Measurements from ENCODE around the gene ANKMY1. TPM values are rescaled to one million over a fixed set of nuclear protein-coding genes. Genes with fewer than 3 reads are reported as not detected.

ANKMY1 gene
- total and polyA plus RNA-seq, 7 experiments from 2014 or later, result 7.7 to 83.4 (median 34.8) TPM

DNA sequence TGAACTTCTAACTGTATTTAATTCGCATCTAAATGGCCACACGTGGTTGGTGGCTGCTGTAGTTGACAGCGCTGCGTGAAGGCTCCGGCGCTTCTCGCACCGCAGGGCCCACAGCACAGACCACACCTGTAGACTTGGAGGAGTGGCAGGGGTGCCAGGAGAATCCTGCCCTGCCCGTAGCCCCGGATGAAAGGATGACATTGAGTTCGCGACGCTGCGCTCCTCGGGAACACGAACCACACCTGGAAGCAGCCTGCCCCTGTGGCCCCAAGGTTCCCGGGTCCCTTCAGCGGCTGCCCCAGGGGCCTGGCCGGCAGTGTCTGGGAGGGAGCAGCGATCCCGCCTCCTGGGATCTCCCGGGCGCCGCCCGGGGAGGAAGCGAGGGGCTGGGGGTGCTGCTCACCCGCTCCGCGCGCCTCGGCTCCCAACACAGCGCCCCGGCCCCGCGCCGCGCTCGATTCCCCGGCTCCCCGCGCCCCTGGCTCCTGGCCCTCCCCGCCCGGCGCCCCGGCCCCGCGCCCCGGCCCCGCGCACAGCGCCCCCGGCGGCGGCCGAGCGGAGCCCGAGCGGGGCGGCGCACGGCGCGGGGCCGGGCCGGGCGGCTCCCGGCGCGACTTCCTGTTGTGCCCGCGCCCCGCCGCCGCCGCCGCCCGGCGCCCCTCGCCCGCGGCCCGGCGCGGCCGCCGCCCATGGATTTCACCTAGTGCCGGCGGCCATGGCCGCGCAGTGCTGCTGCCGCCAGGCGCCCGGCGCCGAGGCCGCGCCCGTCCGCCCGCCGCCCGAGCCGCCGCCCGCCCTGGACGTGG lies 10.3 kb upstream of the ANKMY1 start, which contains the start of gene RNPEPL1:
TSS of gene RNPEPL1 (plus strand) at position 613 of the 806 bp plus-strand sequence. CDS start at position 716, 103 bp downstream.
- peaks cover 0 to 31% (median 4%) of the 10 kb centered on the region in 5 donors for H3K36me3 Mint-ChIP-seq
- Histone ChIP-seq H3K27me3 (ENCODE audit: control insufficient read depth in 2 of 2, insufficient read depth in 2 of 2, low read length in 2 of 2) (no peaks in the 10 kb centered on the region), H3K4me3 (ENCODE audit: low read length) (peak within 1 kb of the TSS; percentile 72), H3K4me1 (ENCODE audit: control insufficient read depth in 2 of 2, insufficient read depth in 2 of 2, low read length in 2 of 2) (peaks cover 64 to 70% of the 10 kb centered on the region in 2 donors), H3K27ac (ENCODE audit: low read depth, low read length) (peak within 1 kb of the TSS; percentile 85), H3K36me3 (ENCODE audit: control insufficient read depth in 2 of 3, insufficient read depth in 3 of 3, low read length in 3 of 3) (peaks cover 0 to 19% (median 0%) of the 10 kb centered on the region in 3 experiments), H3K9me3 (ENCODE audit: control insufficient read depth in 2 of 3, low read length in 3 of 3) (no peaks in the 10 kb centered on the region)
- no peaks in the 10 kb centered on the region for H3K27me3 Mint-ChIP-seq
- peak; percentile 48 for ATAC-seq
- H3K4me1 Mint-ChIP-seq, result peaks cover 47 to 76% (median 61%) of the 10 kb centered on the region in 7 donors
- DNase-seq, result peak; percentile 52 to 75 (median 61)
- intact Hi-C loops (cut with micrococcal nuclease), result loop anchor here (1.0 to 10.0 kb wide), 14 partner anchors 8 to 1317 kb away; partner anchors contain the start of genes DUSP28 (in 2 of the 2), D2HGDH (in 1 of the 2), DTYMK (in 1 of the 2) and HDAC4 (in 1 of the 2)
- peak within 1 kb of the TSS; percentile 88 to 98 (median 94) for H3K4me3 Mint-ChIP-seq
- no peaks in the 10 kb centered on the region for H3K9me3 Mint-ChIP-seq
- ChIA-PET CTCF (interaction anchor here (1.3 to 1.7 kb wide), 2 partner anchors 8 to 18 kb away, joined by 3 to 6 read pairs; partner anchors contain the start of genes CAPN10 and DUSP28), POLR2A (interaction anchor here (0.7 to 10.7 kb wide), 14 partner anchors 7 to 747 kb away, joined by 3 to 264 read pairs (median 6); partner anchors contain the start of genes CAPN10 and DUSP28)
- peak within 1 kb of the TSS; percentile 90 to 99 (median 97) for H3K27ac Mint-ChIP-seq

DNA sequence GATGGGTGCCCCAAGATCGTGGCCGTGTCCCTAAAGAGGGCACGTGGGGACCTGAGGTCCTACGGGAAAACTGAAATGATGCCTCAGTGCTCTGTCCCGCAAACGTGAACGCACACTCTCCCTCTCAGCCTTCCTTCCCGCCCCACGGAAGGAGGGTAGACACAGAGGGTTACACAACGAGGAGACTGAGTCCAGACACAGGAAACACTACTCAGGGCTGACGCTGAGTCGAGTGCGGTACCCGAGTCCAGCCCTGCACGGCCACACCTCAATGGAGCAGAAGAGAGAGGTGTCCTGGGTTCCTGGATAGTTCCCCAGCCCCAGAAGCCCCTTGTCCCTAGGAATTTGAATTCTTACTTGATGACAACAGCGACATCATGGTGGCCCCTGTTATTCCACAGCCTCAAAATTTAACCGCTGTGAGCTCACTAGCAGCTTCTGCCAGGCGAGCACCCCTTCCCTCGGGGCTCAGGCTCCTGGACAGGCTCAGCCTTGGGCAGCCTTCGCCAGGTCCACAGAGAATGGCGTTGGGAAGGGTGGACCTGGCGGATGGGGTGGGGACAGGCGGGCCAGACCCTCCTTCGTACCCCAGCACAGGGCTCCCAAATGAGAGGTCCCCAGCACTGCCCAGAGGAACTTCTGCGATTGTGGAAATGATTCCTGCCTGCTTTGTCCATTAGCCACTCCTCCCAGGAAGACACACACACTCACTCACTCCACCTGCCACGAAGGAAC lies 9.5 kb upstream of the ANKMY1 start:
- H3K27me3 ChIP-seq (ENCODE audit: control insufficient read depth in 2 of 2, insufficient read depth in 2 of 2, low read length in 2 of 2), result no peaks in the 10 kb centered on the region
- intact Hi-C loops (cut with micrococcal nuclease), result loop anchor here (2.0 to 10.0 kb wide), 13 partner anchors 45 to 1317 kb away; partner anchors contain the start of genes D2HGDH (in 1 of the 2), DTYMK (in 1 of the 2), HDAC4 (in 1 of the 2) and ING5 (in 1 of the 2)
- Mint-ChIP-seq H3K27me3 (no peaks in the 10 kb centered on the region), H3K27ac (peak overlapping the region; percentile 90 to 99 (median 97)), H3K9me3 (no peaks in the 10 kb centered on the region), H3K4me3 (peak overlapping the region; percentile 88 to 98 (median 94)), H3K4me1 (peaks cover 47 to 81% (median 67%) of the 10 kb centered on the region in 7 donors), H3K36me3 (peaks cover 0 to 38% (median 4%) of the 10 kb centered on the region in 5 donors)
- peak overlapping the region; percentile 72 for H3K4me3 ChIP-seq (ENCODE audit: low read length)
- no peaks in the 10 kb centered on the region for H3K9me3 ChIP-seq (ENCODE audit: control insufficient read depth in 2 of 3, low read length in 3 of 3)
- POLR2A ChIA-PET, result interaction anchor here (0.6 to 10.7 kb wide), 10 partner anchors 9 to 1134 kb away, joined by 3 to 264 read pairs (median 6); partner anchors contain the start of genes CAPN10 and ING5
- peaks cover 0 to 14% (median 0%) of the 10 kb centered on the region in 3 experiments for H3K36me3 ChIP-seq (ENCODE audit: control insufficient read depth in 2 of 3, insufficient read depth in 3 of 3, low read length in 3 of 3)
- H3K27ac ChIP-seq (ENCODE audit: low read depth, low read length), result peak overlapping the region; percentile 85
- H3K4me1 ChIP-seq (ENCODE audit: control insufficient read depth in 2 of 2, insufficient read depth in 2 of 2, low read length in 2 of 2), result peaks cover 72 to 78% of the 10 kb centered on the region in 2 donors
- DNase-seq, result peak; percentile 14 to 59 (median 37)
- no peak for ATAC-seq
- CTCF ChIA-PET, result interaction anchor here (1.0 to 5.8 kb wide), 6 partner anchors 9 to 55 kb away, joined by 3 to 61 read pairs (median 8); partner anchors contain the start of gene CAPN10

DNA sequence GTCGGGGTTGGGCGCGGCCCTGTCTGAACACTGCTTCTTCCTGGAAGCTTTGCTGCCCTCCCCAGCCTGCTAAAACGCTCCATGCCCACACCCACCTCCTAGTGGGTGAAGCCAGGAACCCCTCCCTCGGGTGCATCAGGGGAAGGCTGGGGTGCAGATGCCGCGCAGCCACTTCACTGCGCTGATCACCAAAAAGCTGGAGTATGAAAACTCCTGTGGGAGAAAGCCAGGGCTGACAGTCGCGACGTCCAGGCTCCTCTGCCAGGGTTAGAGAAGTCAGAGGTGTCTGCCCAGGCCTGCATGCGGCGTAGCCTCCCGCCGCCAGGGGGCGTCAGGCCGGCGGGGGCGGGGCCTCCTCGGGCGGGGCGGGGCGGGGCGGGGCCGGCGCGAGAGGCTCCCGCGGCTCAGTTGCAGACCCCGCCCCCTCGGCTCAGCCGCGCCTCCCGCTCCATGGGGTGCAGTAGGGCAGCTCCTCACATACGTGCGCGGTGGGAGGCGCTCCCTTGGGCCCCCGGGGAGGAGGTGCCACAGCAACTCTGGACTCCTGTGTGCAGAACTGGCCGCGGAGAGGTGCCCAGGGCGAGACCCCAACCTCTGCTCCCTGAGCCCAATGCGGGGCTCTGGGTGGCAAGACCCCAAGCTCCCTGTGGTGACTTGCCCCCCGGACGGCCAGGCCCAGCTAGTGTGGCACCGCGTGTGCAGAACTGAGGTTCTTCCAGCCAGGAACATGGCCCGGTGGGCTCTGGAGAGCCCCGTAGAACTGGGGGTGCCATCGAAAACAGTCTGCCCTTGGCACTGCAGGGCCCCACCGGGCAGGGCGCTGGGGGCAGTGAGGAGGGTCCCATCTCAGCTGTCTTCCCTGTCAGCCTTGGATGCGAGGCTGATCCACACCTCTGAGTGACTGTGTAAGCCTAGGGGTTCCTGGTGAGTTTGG lies 8.7 kb upstream of the ANKMY1 start:
- Histone ChIP-seq H3K27me3 (ENCODE audit: control insufficient read depth in 2 of 2, insufficient read depth in 2 of 2, low read length in 2 of 2) (no peaks in the 10 kb centered on the region), H3K36me3 (ENCODE audit: control insufficient read depth in 2 of 3, insufficient read depth in 3 of 3, low read length in 3 of 3) (peaks cover 0 to 8% (median 0%) of the 10 kb centered on the region in 3 experiments), H3K4me1 (ENCODE audit: control insufficient read depth in 2 of 2, insufficient read depth in 2 of 2, low read length in 2 of 2) (peaks cover 80% of the 10 kb centered on the region in 2 donors), H3K27ac (ENCODE audit: low read depth, low read length) (peak overlapping the region; percentile 85), H3K4me3 (ENCODE audit: low read length) (peak overlapping the region; percentile 82), H3K9me3 (ENCODE audit: control insufficient read depth in 2 of 3, low read length in 3 of 3) (no peaks in the 10 kb centered on the region)
- CTCF ChIA-PET, result interaction anchor here (0.6 to 5.8 kb wide), 12 partner anchors 8 to 1991 kb away, joined by 3 to 61 read pairs (median 4); partner anchors contain the start of gene CAPN10
- peak overlapping the region; percentile 88 to 98 (median 94) for H3K4me3 Mint-ChIP-seq
- peak overlapping the region; percentile 90 to 99 (median 98) for H3K27ac Mint-ChIP-seq
- no peaks in the 10 kb centered on the region for H3K9me3 Mint-ChIP-seq
- H3K27me3 Mint-ChIP-seq, result no peaks in the 10 kb centered on the region
- peaks cover 53 to 82% (median 75%) of the 10 kb centered on the region in 7 donors for H3K4me1 Mint-ChIP-seq
- intact Hi-C loops (cut with micrococcal nuclease), result loop anchor here (1.0 to 10.0 kb wide), 18 partner anchors 13 to 1318 kb away; partner anchors contain the start of genes CAPN10 (in 2 of the 2), D2HGDH (in 1 of the 2), DTYMK (in 1 of the 2) and GPR35 (in 1 of the 2)
- peaks cover 0 to 43% (median 6%) of the 10 kb centered on the region in 5 donors for H3K36me3 Mint-ChIP-seq
- POLR2A ChIA-PET, result interaction anchor here (0.6 to 10.7 kb wide), 16 partner anchors 10 to 1135 kb away, joined by 3 to 264 read pairs (median 4); partner anchors contain the start of genes CAPN10, GPR35 and ING5
- DNase-seq (peak; percentile 86 to 96 (median 92)), ATAC-seq (peak; percentile 79)

DNA sequence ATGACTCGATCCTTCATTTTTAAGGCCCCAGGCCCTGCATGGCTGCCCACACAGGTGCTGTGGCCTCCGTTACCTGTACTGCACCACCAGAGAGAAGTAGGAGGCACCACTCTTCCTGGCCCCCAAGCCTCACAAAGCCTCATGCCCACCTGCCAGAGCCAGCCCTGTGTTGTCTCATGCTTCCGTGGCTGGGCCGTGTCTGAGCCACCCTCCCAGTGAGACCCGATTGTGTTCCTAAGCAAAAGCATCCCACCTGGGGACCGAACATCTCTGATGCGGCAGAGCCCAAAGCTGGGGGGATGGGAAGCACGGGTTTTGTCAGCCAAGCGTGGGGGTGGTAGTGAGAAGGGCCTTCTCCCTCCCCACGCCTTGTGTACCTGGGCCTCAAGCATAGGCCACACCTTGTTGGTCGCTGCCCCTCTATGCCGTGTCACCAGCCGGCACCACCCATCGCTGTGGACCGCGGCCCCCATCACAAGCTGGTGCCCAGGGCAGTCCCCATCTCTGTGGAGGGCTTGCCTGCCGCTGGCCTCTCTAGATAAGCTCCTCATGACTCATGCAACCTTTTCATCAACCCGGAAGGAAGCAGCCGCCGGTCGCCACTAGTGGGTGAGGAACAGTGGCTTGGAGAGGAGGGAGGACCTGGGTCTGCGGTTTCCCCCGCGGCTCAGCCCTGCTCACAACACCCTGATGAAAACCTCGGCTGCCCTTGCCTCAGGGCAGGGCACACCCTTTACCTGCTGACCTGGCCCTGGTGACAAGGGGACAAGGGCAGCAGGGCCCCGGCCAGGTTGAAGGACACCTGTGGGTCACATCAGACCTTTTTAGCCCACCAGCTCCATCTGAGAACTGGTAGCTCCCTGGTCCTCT lies 7.8 kb upstream of the ANKMY1 start:
- ChIA-PET CTCF (interaction anchor here (0.6 to 5.8 kb wide), 11 partner anchors 7 to 1990 kb away, joined by 3 to 61 read pairs (median 4); partner anchors contain the start of gene CAPN10), POLR2A (interaction anchor here (0.7 to 10.7 kb wide), 18 partner anchors 9 to 1136 kb away, joined by 3 to 264 read pairs (median 4); partner anchors contain the start of genes CAPN10, GPR35, ING5 and NDUFA10)
- Histone ChIP-seq H3K36me3 (ENCODE audit: control insufficient read depth in 2 of 3, insufficient read depth in 3 of 3, low read length in 3 of 3) (peaks cover 0 to 4% (median 0%) of the 10 kb centered on the region in 3 experiments), H3K27ac (ENCODE audit: low read depth, low read length) (peak overlapping the region; percentile 73), H3K9me3 (ENCODE audit: control insufficient read depth in 2 of 3, low read length in 3 of 3) (no peaks in the 10 kb centered on the region), H3K27me3 (ENCODE audit: control insufficient read depth in 2 of 2, insufficient read depth in 2 of 2, low read length in 2 of 2) (no peaks in the 10 kb centered on the region), H3K4me3 (ENCODE audit: low read length) (peak overlapping the region; percentile 82), H3K4me1 (ENCODE audit: control insufficient read depth in 2 of 2, insufficient read depth in 2 of 2, low read length in 2 of 2) (peaks cover 75% of the 10 kb centered on the region in 2 donors)
- ATAC-seq (peak; percentile 60), DNase-seq (peak; percentile 70 to 90 (median 83))
- H3K27ac Mint-ChIP-seq, result peak overlapping the region; percentile 90 to 99 (median 98)
- no peaks in the 10 kb centered on the region for H3K27me3 Mint-ChIP-seq
- peaks cover 46 to 79% (median 71%) of the 10 kb centered on the region in 7 donors for H3K4me1 Mint-ChIP-seq
- no peaks in the 10 kb centered on the region for H3K9me3 Mint-ChIP-seq
- intact Hi-C loops (cut with micrococcal nuclease), result loop anchor here (1.0 to 10.0 kb wide), 19 partner anchors 14 to 1319 kb away; partner anchors contain the start of genes CAPN10 (in 2 of the 2), D2HGDH (in 1 of the 2), DTYMK (in 1 of the 2) and GPR35 (in 1 of the 2)
- H3K4me3 Mint-ChIP-seq, result peak overlapping the region; percentile 88 to 98 (median 94)
- peaks cover 0 to 40% (median 6%) of the 10 kb centered on the region in 5 donors for H3K36me3 Mint-ChIP-seq

Data from naive thymus-derived CD4-positive, alpha-beta T cell (primary cell).